HUES64 (cell line): ENCODE measurements around the gene DCDC1.
A peak's percentile ranks its signal among the peaks of the same experiment; 100 is the strongest.

Experiments used
- H3K27ac ChIP-seq: 2 replicates; pipeline ENCODE4 v1.7.0; 2013; ENCODE audit warnings: low read depth, low read length, inconsistent platforms
- H3K27me3 ChIP-seq: 2 replicates; pipeline ENCODE4 v1.6.1; 2013; ENCODE audit warnings: mild to moderate bottlenecking, low read length; ENCODE audit not compliant: insufficient read depth
- H3K36me3 ChIP-seq: 2 replicates; pipeline ENCODE4 v1.6.1; 2013; ENCODE audit warnings: mild to moderate bottlenecking, low read length; ENCODE audit not compliant: insufficient read depth
- H3K4me1 ChIP-seq: 2 replicates; pipeline ENCODE4 v1.6.1; 2013; ENCODE audit warnings: mild to moderate bottlenecking, low read length, moderate library complexity; ENCODE audit not compliant: insufficient read depth
- H3K4me3 ChIP-seq: 2 replicates; pipeline ENCODE4 v1.5.1; 2013; ENCODE audit warnings: mild to moderate bottlenecking, low read length, moderate library complexity
- H3K9ac ChIP-seq: 2 replicates; pipeline ENCODE4 v1.6.1; 2013; ENCODE audit warnings: mild to moderate bottlenecking, low read depth, low read length
- H3K9me3 ChIP-seq: 2 replicates; pipeline ENCODE4 v1.6.1; 2013; ENCODE audit warnings: low read depth, low read length; ENCODE audit not compliant: insufficient read depth
- WGBS: fragments of 150-250, 120-280 bp; methylation state at CpG from one replicate; pipeline ENCODE4 v1.1.7; 2013; ENCODE audit warnings: missing lambda C conversion rate; 5-methylcytosine and 5-hydroxymethylcytosine counted together

DCDC1 gene

GRCh38 chr11:31264834-31265233, 104.7 kb downstream of the DCDC1 start:
- no CpG with 5 or more reads among the region's 1 CpG for WGBS
- H3K27ac ChIP-seq: no peak overlapping the region
- no peaks in the 10 kb centered on the region for H3K27me3 ChIP-seq
- no peaks in the 10 kb centered on the region for H3K36me3 ChIP-seq
- H3K4me3 ChIP-seq: no peak overlapping the region
- H3K9ac ChIP-seq: no peak overlapping the region
- no peaks in the 10 kb centered on the region for H3K4me1 ChIP-seq
- no peaks in the 10 kb centered on the region for H3K9me3 ChIP-seq

GRCh38 chr11:31262761-31263160, 106.8 kb downstream of the DCDC1 start:
- H3K4me1 ChIP-seq: no peaks in the 10 kb centered on the region
- H3K27ac ChIP-seq: no peak overlapping the region
- WGBS: 84% methylated on average over 4 of the region's 5 CpGs
- H3K36me3 ChIP-seq: no peaks in the 10 kb centered on the region
- H3K9ac ChIP-seq: no peak overlapping the region
- H3K9me3 ChIP-seq: no peaks in the 10 kb centered on the region
- H3K27me3 ChIP-seq: no peaks in the 10 kb centered on the region
- no peak overlapping the region for H3K4me3 ChIP-seq

- Histone ChIP-seq H3K36me3 (no peaks in the 10 kb centered on the region), H3K4me3 (no peak overlapping the region), H3K27ac (no peak overlapping the region), H3K9ac (no peak overlapping the region), H3K27me3 (no peaks in the 10 kb centered on the region), H3K9me3 (no peaks in the 10 kb centered on the region), H3K4me1 (no peaks in the 10 kb centered on the region)
- 94% methylated on average over 1 of the region's 1 CpG for WGBS
Measured at GRCh38 chr11:31259797-31260196, 109.7 kb downstream of the DCDC1 start.

- Histone ChIP-seq H3K36me3 (no peaks in the 10 kb centered on the region), H3K27ac (no peak overlapping the region), H3K4me1 (no peaks in the 10 kb centered on the region), H3K9me3 (no peaks in the 10 kb centered on the region), H3K4me3 (no peak overlapping the region), H3K27me3 (no peaks in the 10 kb centered on the region), H3K9ac (no peak overlapping the region)
Measured at GRCh38 chr11:31254415-31254814, 115.1 kb downstream of the DCDC1 start.

- WGBS: no CpG with 5 or more reads among the region's 1 CpG
Measured at GRCh38 chr11:31248768-31249167, 120.8 kb downstream of the DCDC1 start.

GRCh38 chr11:31247321-31247720, 122.2 kb downstream of the DCDC1 start:
- no peaks in the 10 kb centered on the region for H3K9me3 ChIP-seq
- WGBS: 97% methylated on average over 5 of the region's 5 CpGs
- no peaks in the 10 kb centered on the region for H3K27me3 ChIP-seq
- peaks cover 37% of the 10 kb centered on the region for H3K4me1 ChIP-seq
- H3K27ac ChIP-seq: no peak overlapping the region
- no peaks in the 10 kb centered on the region for H3K36me3 ChIP-seq
- no peak overlapping the region for H3K4me3 ChIP-seq
- H3K9ac ChIP-seq: no peak overlapping the region

More at GRCh38 chr11:31248768-31249167, 120.8 kb downstream of the DCDC1 start:
- no peaks in the 10 kb centered on the region for H3K9me3 ChIP-seq
- H3K27ac ChIP-seq: no peak overlapping the region
- no peak overlapping the region for H3K9ac ChIP-seq
- no peaks in the 10 kb centered on the region for H3K36me3 ChIP-seq
- H3K4me1 ChIP-seq: peaks cover 23% of the 10 kb centered on the region
- no peaks in the 10 kb centered on the region for H3K27me3 ChIP-seq
- no peak overlapping the region for H3K4me3 ChIP-seq

- H3K27me3 ChIP-seq: no peaks in the 10 kb centered on the region
- H3K4me1 ChIP-seq: peaks cover 44% of the 10 kb centered on the region
- 95% methylated on average over 4 of the region's 4 CpGs for WGBS
- no peak overlapping the region for H3K4me3 ChIP-seq
- H3K27ac ChIP-seq: no peak overlapping the region
- H3K9ac ChIP-seq: no peak overlapping the region
- no peaks in the 10 kb centered on the region for H3K36me3 ChIP-seq
- no peaks in the 10 kb centered on the region for H3K9me3 ChIP-seq
Measured at GRCh38 chr11:31246451-31247165, 122.9 kb downstream of the DCDC1 start.

GRCh38 chr11:31243706-31244105, 125.8 kb downstream of the DCDC1 start:
- no CpG with 5 or more reads among the region's 1 CpG for WGBS
- Histone ChIP-seq H3K4me3 (no peak overlapping the region), H3K4me1 (peaks cover 48% of the 10 kb centered on the region)

GRCh38 chr11:31240340-31240904, 129.1 kb downstream of the DCDC1 start:
- 7% methylated on average over 3 of the region's 5 CpGs for WGBS

More at GRCh38 chr11:31243706-31244105, 125.8 kb downstream of the DCDC1 start:
- H3K9ac ChIP-seq: no peak overlapping the region
- H3K27me3 ChIP-seq: no peaks in the 10 kb centered on the region
- H3K27ac ChIP-seq: 0 out of 2 replicates have a peak overlapping the region, but pooled peaks have one; percentile 6
- no peaks in the 10 kb centered on the region for H3K36me3 ChIP-seq
- no peaks in the 10 kb centered on the region for H3K9me3 ChIP-seq

GRCh38 chr11:31237819-31238760, 131.4 kb downstream of the DCDC1 start:
- Histone ChIP-seq H3K36me3 (no peaks in the 10 kb centered on the region), H3K4me1 (peaks cover 60% of the 10 kb centered on the region), H3K27ac (peak overlapping the region; percentile 96), H3K9me3 (no peaks in the 10 kb centered on the region), H3K4me3 (peak overlapping the region; percentile 1; the same call in 1 of the 2 replicates), H3K9ac (no peak overlapping the region; the same call in 1 of the 2 replicates), H3K27me3 (no peaks in the 10 kb centered on the region)
- WGBS: 16% methylated on average over 7 of the region's 8 CpGs

More at GRCh38 chr11:31240340-31240904, 129.1 kb downstream of the DCDC1 start:
- Histone ChIP-seq H3K4me3 (no peak overlapping the region), H3K27me3 (no peaks in the 10 kb centered on the region), H3K9ac (no peak overlapping the region), H3K27ac (no peak overlapping the region), H3K36me3 (no peaks in the 10 kb centered on the region), H3K4me1 (peaks cover 61% of the 10 kb centered on the region), H3K9me3 (no peaks in the 10 kb centered on the region)

- Histone ChIP-seq H3K9ac (no peak overlapping the region), H3K4me1 (peaks cover 42% of the 10 kb centered on the region), H3K9me3 (no peaks in the 10 kb centered on the region), H3K27me3 (no peaks in the 10 kb centered on the region), H3K27ac (no peak overlapping the region), H3K36me3 (no peaks in the 10 kb centered on the region), H3K4me3 (no peak overlapping the region)
- 67% methylated on average over 1 of the region's 1 CpG for WGBS
Measured at GRCh38 chr11:31236143-31236542, 133.4 kb downstream of the DCDC1 start.
